Measurements from ENCODE around the gene PLEKHG7. TPM values are rescaled to one million over a fixed set of nuclear protein-coding genes. Genes with fewer than 3 reads are reported as not detected.
"Not testable (repeated sequence)": the region's sequence is repeated elsewhere in the genome, so short reads cannot be mapped to it uniquely, and the experiment has no call there.

PLEKHG7 gene
- total RNA-seq, 4 donors from 2014 or later = not detected

DNA sequence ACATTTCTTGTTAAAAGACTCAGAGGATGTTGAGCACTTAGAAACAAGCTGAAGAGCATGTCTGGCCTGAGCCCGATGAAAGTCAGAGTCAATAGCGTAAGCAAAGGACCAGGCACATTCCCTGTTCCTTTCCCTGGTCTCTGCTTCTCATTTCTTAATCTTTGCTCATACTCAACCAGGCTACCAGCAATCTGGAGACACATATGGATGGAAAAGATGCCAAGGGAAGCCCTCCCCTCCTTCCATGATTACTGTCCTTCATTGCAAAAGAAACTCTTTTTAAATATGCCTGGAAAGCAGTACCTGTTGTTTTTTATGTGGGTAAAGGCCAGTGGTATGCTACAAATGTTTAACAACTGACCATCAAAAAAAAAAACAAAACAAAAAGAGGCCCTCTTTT is 44.2 kb upstream of the PLEKHG7 start:
- no peak overlapping the region for H3K4me3 ChIP-seq
- H3K4me1 ChIP-seq = peaks cover 0 to 10% (median 0%) of the 10 kb centered on the region in 3 donors
- intact Hi-C loops (cut with DNase I) = no loop called here
- no peak for TF ChIP-seq POLR2A (IDR thresholded peaks at IDR 0.05)
- TF ChIP-seq, protein P1, sequence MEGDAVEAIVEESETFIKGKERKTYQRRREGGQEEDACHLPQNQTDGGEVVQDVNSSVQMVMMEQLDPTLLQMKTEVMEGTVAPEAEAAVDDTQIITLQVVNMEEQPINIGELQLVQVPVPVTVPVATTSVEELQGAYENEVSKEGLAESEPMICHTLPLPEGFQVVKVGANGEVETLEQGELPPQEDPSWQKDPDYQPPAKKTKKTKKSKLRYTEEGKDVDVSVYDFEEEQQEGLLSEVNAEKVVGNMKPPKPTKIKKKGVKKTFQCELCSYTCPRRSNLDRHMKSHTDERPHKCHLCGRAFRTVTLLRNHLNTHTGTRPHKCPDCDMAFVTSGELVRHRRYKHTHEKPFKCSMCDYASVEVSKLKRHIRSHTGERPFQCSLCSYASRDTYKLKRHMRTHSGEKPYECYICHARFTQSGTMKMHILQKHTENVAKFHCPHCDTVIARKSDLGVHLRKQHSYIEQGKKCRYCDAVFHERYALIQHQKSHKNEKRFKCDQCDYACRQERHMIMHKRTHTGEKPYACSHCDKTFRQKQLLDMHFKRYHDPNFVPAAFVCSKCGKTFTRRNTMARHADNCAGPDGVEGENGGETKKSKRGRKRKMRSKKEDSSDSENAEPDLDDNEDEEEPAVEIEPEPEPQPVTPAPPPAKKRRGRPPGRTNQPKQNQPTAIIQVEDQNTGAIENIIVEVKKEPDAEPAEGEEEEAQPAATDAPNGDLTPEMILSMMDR (IDR thresholded peaks at IDR 0.05) = no peak
- DNase-seq = no peak
- no peak overlapping the region for H3K27ac ChIP-seq
- no peaks in the 10 kb centered on the region for H3K36me3 ChIP-seq
- 79 to 94% methylated on average over 2 of the region's 2 CpGs for WGBS, 2 donors
- H3K9me3 ChIP-seq = no peaks in the 10 kb centered on the region
- no peaks in the 10 kb centered on the region for H3K27me3 ChIP-seq

DNA sequence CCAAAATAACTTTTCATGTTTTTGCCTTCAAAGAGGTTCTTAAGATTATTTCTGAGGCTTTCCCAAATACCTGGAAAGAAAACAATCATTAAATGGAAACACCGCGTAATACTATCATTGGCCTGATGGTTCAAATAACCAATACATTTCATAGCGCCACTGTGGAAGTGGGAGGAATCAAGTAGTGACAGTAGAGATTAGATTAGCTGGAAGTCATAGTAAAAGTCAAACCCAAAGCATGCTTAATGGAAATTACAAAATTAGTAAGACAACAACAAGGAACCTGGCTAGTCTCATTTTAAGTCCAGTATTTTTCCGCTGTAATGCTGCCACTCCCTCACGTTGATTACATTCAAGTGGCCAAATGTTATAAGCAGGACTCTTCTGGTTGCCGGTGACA is 41.5 kb upstream of the PLEKHG7 start:
- Histone ChIP-seq H3K9me3 (no peaks in the 10 kb centered on the region), H3K27ac (no peak overlapping the region), H3K36me3 (no peaks in the 10 kb centered on the region), H3K27me3 (no peaks in the 10 kb centered on the region), H3K4me3 (no peak overlapping the region), H3K4me1 (no peaks in the 10 kb centered on the region)
- intact Hi-C loops (cut with DNase I) = no loop called here
- TF ChIP-seq POLR2A (IDR thresholded peaks at IDR 0.05) = no peak
- TF ChIP-seq, protein P1 (IDR thresholded peaks at IDR 0.05) = no peak
- 93 to 96% methylated on average over 6 of the region's 6 CpGs for WGBS, 2 donors
- DNase-seq = no peak

DNA sequence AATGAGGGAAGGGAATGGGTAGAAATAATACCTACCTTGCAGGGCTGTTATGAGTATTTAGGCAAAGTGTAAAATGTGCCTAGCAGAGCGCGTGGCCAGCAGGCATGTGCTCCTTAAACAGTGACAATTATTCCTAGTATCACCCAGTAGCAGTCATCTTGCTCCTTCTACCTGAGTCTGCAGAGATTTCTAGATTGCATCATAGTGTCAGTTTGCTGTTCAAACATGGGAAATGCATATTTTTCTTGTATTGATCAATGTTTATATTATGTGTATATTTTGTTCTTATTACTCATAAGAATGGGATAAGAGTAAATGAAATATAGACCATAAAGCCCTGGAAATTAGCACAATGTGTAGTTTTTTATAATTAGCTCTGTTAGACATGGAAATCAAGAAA is 37.3 kb upstream of the PLEKHG7 start:
- TF ChIP-seq, protein P1 (IDR thresholded peaks at IDR 0.05) = no peak
- no peak for TF ChIP-seq POLR2A (IDR thresholded peaks at IDR 0.05)
- WGBS, 2 donors = 96% methylated on average over 2 of the region's 2 CpGs; no CpG with 5 or more reads in 1 of the 2 donors
- Histone ChIP-seq H3K27ac (no peak overlapping the region), H3K9me3 (no peaks in the 10 kb centered on the region), H3K27me3 (no peaks in the 10 kb centered on the region), H3K36me3 (no peaks in the 10 kb centered on the region), H3K4me3 (no peak overlapping the region), H3K4me1 (no peaks in the 10 kb centered on the region)
- DNase-seq = no peak
- intact Hi-C loops (cut with DNase I) = no loop called here

DNA sequence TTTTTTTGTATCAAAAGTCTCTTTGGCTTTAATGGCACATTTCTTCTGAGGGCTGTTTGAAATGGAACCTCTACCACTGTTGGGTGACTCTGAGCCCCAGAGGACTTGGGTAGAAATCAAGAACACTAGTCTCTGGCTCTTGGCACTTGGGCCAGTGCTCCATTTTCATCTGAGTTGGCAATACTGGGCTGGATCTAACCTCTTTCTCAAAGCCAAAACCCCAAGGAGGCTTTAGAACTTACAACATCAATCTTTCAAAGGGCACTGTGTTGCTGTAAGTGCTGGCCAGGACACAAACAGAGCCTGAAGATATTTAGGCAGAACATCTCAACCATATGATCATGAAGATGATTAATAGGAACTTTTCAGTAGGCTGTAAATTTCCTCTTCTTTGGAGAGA is 34.0 kb upstream of the PLEKHG7 start:
- H3K27me3 ChIP-seq = no peaks in the 10 kb centered on the region
- H3K9me3 ChIP-seq = no peaks in the 10 kb centered on the region
- no peak overlapping the region for H3K27ac ChIP-seq
- H3K36me3 ChIP-seq = no peaks in the 10 kb centered on the region
- intact Hi-C loops (cut with DNase I) = no loop called here
- TF ChIP-seq POLR2A (IDR thresholded peaks at IDR 0.05) = no peak
- TF ChIP-seq, protein P1 (IDR thresholded peaks at IDR 0.05) = no peak
- DNase-seq = no peak
- H3K4me1 ChIP-seq = no peaks in the 10 kb centered on the region
- no peak overlapping the region for H3K4me3 ChIP-seq

DNA sequence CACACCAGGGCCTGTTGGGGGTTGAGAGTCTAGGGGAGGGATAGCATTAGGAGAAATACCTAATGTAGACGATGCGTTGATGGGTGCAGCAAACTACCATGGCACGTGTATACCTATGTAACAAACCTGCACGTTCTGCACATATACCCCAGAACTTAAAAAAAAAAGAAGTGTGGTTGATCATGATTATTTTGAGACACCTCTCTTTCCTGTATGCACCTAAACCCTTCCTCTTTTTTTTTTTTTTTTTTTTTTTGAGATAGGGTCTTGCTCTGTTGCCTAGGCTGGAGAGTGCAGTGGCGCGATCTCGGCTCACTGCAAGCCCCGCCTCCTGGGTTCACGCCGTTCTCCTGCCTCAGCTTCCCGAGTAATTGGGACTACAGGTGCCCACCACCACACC is 31.3 kb upstream of the PLEKHG7 start:
- intact Hi-C loops (cut with DNase I); H3K36me3 ChIP-seq: not testable (repeated sequence)
- WGBS, 2 donors = 96 to 98% methylated on average over 11 of the region's 11 CpGs

DNA sequence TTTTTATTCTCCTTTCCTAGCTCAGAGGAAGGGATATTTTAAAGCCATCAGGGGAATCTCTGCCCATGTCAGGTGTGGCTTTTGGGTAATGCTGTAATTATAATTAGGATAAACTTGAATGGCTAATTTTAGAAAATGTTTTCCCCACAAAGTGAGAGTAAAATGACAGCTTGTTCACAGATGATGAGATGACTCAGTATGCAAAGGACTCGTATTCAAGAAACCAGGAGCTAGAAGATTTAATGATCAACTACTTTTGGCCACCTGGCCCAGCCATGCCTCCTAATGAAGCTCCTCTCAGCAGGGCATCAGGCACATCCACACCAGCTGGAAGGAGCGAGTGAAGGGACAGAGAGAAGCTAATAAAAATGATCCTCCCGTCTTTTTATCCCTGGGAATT is 29.0 kb upstream of the PLEKHG7 start:
- Histone ChIP-seq H3K4me1 (no peaks in the 10 kb centered on the region), H3K27ac (no peak overlapping the region), H3K9me3 (no peaks in the 10 kb centered on the region), H3K36me3 (no peaks in the 10 kb centered on the region), H3K4me3 (no peak overlapping the region), H3K27me3 (no peaks in the 10 kb centered on the region)
- DNase-seq = no peak
- intact Hi-C loops (cut with DNase I) = no loop called here
- TF ChIP-seq, protein P1 (IDR thresholded peaks at IDR 0.05) = no peak
- TF ChIP-seq POLR2A (IDR thresholded peaks at IDR 0.05) = no peak
- 72 to 78% methylated on average over 3 of the region's 3 CpGs for WGBS, 2 donors

More for the DNA sequence above, 31.3 kb upstream of the PLEKHG7 start:
- H3K9me3 ChIP-seq, H3K4me3 ChIP-seq, H3K27me3 ChIP-seq, H3K27ac ChIP-seq, DNase-seq, H3K4me1 ChIP-seq: not testable (repeated sequence)

Data from esophagus squamous epithelium (tissue), 5 donors.